Suprapubic skin (tissue), 4 donors: Measurements from ENCODE around the gene KIF3B.

Experiments used
- EP300 ChIP-seq: sonication (generic); formaldehyde crosslinking; IDR thresholded peaks from one replicate; pipeline ENCODE4 v1.6.1; 2017; ENCODE audit warnings: antibody characterized with exemption
- POLR2A ChIP-seq, 2 donors: fragments of 450-650 bp; IDR thresholded peaks; one replicate each; pipeline ENCODE4 v1.6.1; 2017; ENCODE audit warnings: antibody characterized with exemption in 2 of 2, mild to moderate bottlenecking in 2 of 2, moderate library complexity in 2 of 2
- POLR2AphosphoS5 ChIP-seq, 3 donors: sonication (generic); formaldehyde crosslinking; IDR thresholded peaks; one replicate each; pipeline ENCODE4 v1.6.1; 2017; ENCODE audit warnings: antibody characterized with exemption in 3 of 3
- TF ChIP-seq, protein P1 (sequence below), 2 donors: fragments of 200-600 bp in 1 of 2; fragments of 450-650 bp in 1 of 2; sonication (generic) in 1 of 2; IDR thresholded peaks; one replicate each; pipeline ENCODE4 v1.5.1; 2016 to 2019; ENCODE audit warnings: antibody characterized with exemption in 2 of 2, mild to moderate bottlenecking in 1 of 2, moderate library complexity in 1 of 2

DNA sequence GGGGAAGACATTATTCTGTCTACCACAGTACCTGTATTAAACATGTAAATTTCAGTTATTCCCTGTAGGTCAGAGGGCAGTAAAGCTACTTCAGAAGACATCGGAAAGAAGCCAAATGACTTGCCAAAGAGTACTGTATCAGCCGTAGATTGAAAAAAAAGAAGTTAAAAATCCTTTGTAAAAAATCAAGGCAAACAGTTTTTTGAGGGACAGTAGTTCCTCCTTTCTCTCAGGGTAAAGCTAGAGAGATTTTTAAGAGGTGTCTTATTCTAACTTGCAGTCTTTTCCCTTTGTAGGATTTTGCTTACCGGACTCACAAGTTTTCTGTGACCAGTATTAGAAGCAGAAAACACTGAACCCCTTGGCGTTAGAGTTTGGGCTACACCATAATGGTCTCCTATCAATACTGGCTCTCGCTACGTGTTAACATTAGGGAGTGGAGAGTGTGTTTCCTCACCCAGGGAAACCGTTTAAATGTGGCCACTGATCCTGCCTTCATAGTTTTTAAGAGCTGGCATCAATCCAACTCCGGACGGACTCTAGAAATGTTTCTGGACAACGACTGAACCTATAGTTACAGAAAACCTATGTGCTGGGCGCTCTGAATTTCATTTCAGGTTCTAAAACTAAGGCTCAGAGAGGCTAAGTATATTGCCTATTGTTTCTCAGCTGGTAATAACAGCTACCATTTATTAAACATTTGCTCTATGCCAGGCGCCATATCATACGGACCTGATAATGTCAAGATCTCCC lies 79.3 kb downstream of the KIF3B start:
- TF ChIP-seq, protein P1, sequence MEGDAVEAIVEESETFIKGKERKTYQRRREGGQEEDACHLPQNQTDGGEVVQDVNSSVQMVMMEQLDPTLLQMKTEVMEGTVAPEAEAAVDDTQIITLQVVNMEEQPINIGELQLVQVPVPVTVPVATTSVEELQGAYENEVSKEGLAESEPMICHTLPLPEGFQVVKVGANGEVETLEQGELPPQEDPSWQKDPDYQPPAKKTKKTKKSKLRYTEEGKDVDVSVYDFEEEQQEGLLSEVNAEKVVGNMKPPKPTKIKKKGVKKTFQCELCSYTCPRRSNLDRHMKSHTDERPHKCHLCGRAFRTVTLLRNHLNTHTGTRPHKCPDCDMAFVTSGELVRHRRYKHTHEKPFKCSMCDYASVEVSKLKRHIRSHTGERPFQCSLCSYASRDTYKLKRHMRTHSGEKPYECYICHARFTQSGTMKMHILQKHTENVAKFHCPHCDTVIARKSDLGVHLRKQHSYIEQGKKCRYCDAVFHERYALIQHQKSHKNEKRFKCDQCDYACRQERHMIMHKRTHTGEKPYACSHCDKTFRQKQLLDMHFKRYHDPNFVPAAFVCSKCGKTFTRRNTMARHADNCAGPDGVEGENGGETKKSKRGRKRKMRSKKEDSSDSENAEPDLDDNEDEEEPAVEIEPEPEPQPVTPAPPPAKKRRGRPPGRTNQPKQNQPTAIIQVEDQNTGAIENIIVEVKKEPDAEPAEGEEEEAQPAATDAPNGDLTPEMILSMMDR (IDR thresholded peaks at IDR 0.05) = no peak
- TF ChIP-seq EP300 (no peak), POLR2A (IDR thresholded peaks at IDR 0.05) (no peak), POLR2AphosphoS5 (IDR thresholded peaks at IDR 0.05) (no peak)
